Testis (tissue), 2 donors: ENCODE data around the gene PTGDR2.

Source experiments
- CTCF ChIP-seq, 3 experiments: fragments of 450-650 bp in 2 of 3; fragments of 200-600 bp in 1 of 3; sonication (generic) in 1 of 3; IDR thresholded peaks; one replicate each; pipeline ENCODE4 v1.5.1; 2016 to 2019; ENCODE audit warnings: antibody characterized with exemption in 3 of 3, mild to moderate bottlenecking in 2 of 3, moderate library complexity in 1 of 3
- POLR2A ChIP-seq: fragments of 450-650 bp; IDR thresholded peaks from one replicate; pipeline ENCODE4 v1.6.1; 2017; ENCODE audit warnings: antibody characterized with exemption, mild to moderate bottlenecking, moderate library complexity

GRCh38 chr11:60870276-60870675, 14.5 kb upstream of the PTGDR2 start:
- TF ChIP-seq CTCF (IDR thresholded peaks at IDR 0.05), result no peak
- no peak for TF ChIP-seq POLR2A
